ENCODE data around the gene DCDC2B.

GRCh38 chr1:32232558-32233304 is 23.8 kb downstream of the DCDC2B start:
- TF ChIP-seq POLR2A (IDR thresholded peaks at IDR 0.05; ENCODE audit: low read depth, low read length), result no peak
- TF ChIP-seq POLR2AphosphoS5 (IDR thresholded peaks at IDR 0.05; ENCODE audit: low read depth, low read length), result no peak
- no peak for TF ChIP-seq TAF1 (IDR thresholded peaks at IDR 0.05; ENCODE audit: borderline replicate concordance, low read depth, low read length)

Data from GM12892 (cell line).